ENCODE measurements around the gene SAPCD2.
"Not testable (repeated sequence)": the region's sequence is repeated elsewhere in the genome, so short reads cannot be mapped to it uniquely, and the experiment has no call there.

Gene SAPCD2

GRCh38 chr9:137064027-137064879, 6.1 kb downstream of the SAPCD2 start:
- peak; percentile 28 for DNase-seq (ENCODE audit: low read depth)

GRCh38 chr9:137063311-137064026, 6.9 kb downstream of the SAPCD2 start:
- DNase-seq (ENCODE audit: low read depth) = no peak

- DNase-seq (ENCODE audit: low read depth) = not testable (repeated sequence)
These were observed 7.6 kb downstream of the SAPCD2 start for GRCh38 chr9:137062798-137063197.

- DNase-seq (ENCODE audit: low read depth) = no peak
These were observed 8.0 kb downstream of the SAPCD2 start for GRCh38 chr9:137062384-137062783.

GRCh38 chr9:137058521-137059234, 11.7 kb downstream of the SAPCD2 start:
- no peak for DNase-seq (ENCODE audit: low read depth)

GRCh38 chr9:137057545-137057944, 12.8 kb downstream of the SAPCD2 start:
- DNase-seq (ENCODE audit: low read depth) = no peak

GRCh38 chr9:137056739-137057415, 13.5 kb downstream of the SAPCD2 start:
- no peak for DNase-seq (ENCODE audit: low read depth)

GRCh38 chr9:137055385-137056364, 14.7 kb downstream of the SAPCD2 start:
- no peak for DNase-seq (ENCODE audit: low read depth)

GRCh38 chr9:137054932-137055384, 15.4 kb downstream of the SAPCD2 start:
- DNase-seq (ENCODE audit: low read depth) = no peak

GRCh38 chr9:137053944-137054931, 16.1 kb downstream of the SAPCD2 start, which contains the start of gene ENTPD2:
TSS of gene ENTPD2 (minus strand) at chr9:137054061. CDS start at chr9:137053997, 64 bp downstream.
- no peak for DNase-seq (ENCODE audit: low read depth)

GRCh38 chr9:137052998-137053943, 17.1 kb downstream of the SAPCD2 start:
- no peak for DNase-seq (ENCODE audit: low read depth)

GRCh38 chr9:137052293-137052692, 18.1 kb downstream of the SAPCD2 start:
- no peak for DNase-seq (ENCODE audit: low read depth)

- DNase-seq (ENCODE audit: low read depth) = no peak
These were observed 19.1 kb downstream of the SAPCD2 start for GRCh38 chr9:137051145-137051724.

- DNase-seq (ENCODE audit: low read depth) = no peak
These were observed 19.8 kb downstream of the SAPCD2 start for GRCh38 chr9:137050570-137050969.

- DNase-seq (ENCODE audit: low read depth) = no peak
These were observed 20.6 kb downstream of the SAPCD2 start for GRCh38 chr9:137049544-137050449.

- DNase-seq (ENCODE audit: low read depth) = no peak
These were observed 21.5 kb downstream of the SAPCD2 start for GRCh38 chr9:137048655-137049543.

Data from stimulated activated CD8-positive, alpha-beta memory T cell treated with anti-CD3 and anti-CD28 coated beads, Interleukin-15, amount 100 ng/mL, for 1 hour (primary cell).